PC-9 (cell line): ENCODE measurements around the gene TPRN.

Experiments
- CTCF ChIP-seq: fragments of 200-600 bp; sonication (generic); conservative IDR thresholded peaks from 2 replicates; pipeline ENCODE4 v1.6.1; 2017; ENCODE audit warnings: mixed run types, antibody characterized with exemption, mild to moderate bottlenecking, moderate library complexity
- EZH2 ChIP-seq: fragments of 200-600 bp; sonication (generic); IDR thresholded peaks from 2 replicates; pipeline ENCODE4 v1.8.0; 2017; ENCODE audit warnings: antibody characterized with exemption, low read depth

- TF ChIP-seq CTCF = no peak
- TF ChIP-seq EZH2 = no peak
Measured at GRCh38 chr9:137168904-137169856, 31.4 kb downstream of the TPRN start.
